ENCODE measurements around the gene NOP16. TPM values are rescaled to one million over a fixed set of nuclear protein-coding genes. Genes with fewer than 3 reads are reported as not detected.

Gene NOP16
- total and polyA plus RNA-seq, 2 of the 13 experiments (the other 11 are each of a cell fraction or from before 2014, with no cell fraction given), result 43.3 to 48.4 TPM

DNA sequence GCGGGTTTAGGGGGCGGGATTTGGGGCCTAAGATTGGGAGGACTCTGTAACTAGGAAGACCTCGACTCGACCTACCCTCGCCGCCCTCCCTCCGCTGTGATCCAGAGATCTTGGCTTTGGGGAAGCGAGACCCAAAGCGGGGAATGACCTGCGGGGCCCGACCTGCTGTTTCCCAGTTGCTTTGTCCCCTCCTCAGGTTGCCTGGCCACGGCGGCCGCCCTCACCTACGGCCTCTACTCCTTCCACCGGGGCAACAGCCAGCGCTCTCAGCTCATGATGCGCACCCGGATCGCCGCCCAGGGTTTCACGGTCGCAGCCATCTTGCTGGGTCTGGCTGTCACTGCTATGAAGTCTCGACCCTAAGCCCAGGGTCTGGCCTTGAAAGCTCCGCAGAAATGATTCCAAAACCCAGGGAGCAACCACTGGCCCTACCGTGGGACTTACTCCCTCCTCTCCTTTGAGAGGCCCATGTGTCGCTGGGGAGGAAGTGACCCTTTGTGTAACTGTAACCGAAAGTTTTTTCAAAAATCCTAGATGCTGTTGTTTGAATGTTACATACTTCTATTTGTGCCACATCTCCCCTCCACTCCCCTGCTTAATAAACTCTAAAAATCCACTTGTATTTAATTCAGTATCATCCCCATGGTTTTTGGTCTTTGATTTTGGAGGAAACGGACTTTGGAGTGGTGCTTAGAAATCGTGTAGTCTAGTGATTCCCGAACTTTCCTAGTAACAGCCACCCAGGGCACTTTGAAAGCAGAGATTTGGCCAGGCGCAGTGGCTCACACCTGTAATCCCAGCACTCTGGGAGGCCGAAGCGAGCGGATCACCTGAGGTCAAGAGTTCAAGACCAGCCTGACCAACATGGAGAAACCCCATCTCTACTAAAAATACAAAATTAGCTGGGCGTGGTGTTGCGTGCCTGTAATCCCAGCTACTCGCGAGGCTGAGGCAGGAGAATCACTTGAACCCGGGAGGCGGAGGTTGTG, 1.0 kb upstream of the NOP16 start (continued):
- no peak for TF ChIP-seq ZNF276 (CRISPR knock-in tag; IDR thresholded peaks at IDR 0.05; ENCODE audit: low read depth)
- no peak for TF ChIP-seq ZEB1 (IDR thresholded peaks at IDR 0.05; ENCODE audit: insufficient replicate concordance, low read depth)
- TF ChIP-seq, protein P1, sequence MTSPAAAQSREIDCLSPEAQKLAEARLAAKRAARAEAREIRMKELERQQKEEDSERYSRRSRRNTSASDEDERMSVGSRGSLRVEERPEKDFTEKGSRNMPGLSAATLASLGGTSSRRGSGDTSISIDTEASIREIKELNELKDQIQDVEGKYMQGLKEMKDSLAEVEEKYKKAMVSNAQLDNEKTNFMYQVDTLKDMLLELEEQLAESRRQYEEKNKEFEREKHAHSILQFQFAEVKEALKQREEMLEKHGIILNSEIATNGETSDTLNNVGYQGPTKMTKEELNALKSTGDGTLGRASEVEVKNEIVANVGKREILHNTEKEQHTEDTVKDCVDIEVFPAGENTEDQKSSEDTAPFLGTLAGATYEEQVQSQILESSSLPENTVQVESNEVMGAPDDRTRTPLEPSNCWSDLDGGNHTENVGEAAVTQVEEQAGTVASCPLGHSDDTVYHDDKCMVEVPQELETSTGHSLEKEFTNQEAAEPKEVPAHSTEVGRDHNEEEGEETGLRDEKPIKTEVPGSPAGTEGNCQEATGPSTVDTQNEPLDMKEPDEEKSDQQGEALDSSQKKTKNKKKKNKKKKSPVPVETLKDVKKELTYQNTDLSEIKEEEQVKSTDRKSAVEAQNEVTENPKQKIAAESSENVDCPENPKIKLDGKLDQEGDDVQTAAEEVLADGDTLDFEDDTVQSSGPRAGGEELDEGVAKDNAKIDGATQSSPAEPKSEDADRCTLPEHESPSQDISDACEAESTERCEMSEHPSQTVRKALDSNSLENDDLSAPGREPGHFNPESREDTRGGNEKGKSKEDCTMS (CRISPR knock-in tag; conservative IDR thresholded peaks at IDR 0.05), result no peak
- TF ChIP-seq SOX6 (IDR thresholded peaks at IDR 0.05), result no peak
- no peak for TF ChIP-seq SOX6 (CRISPR knock-in tag; IDR thresholded peaks at IDR 0.05)
- TF ChIP-seq ZNF782 (CRISPR knock-in tag; IDR thresholded peaks at IDR 0.05; ENCODE audit: borderline replicate concordance), result no peak
- no peak for TF ChIP-seq RBAK (CRISPR knock-in tag; IDR thresholded peaks at IDR 0.05)
- TF ChIP-seq HNF1B (CRISPR knock-in tag; IDR thresholded peaks at IDR 0.05), result no peak
- no peak for TF ChIP-seq HNRNPK (IDR thresholded peaks at IDR 0.05; ENCODE audit: low read depth, low read length, poor library complexity, severe bottlenecking)
- TF ChIP-seq CREBL2 (CRISPR knock-in tag; IDR thresholded peaks at IDR 0.05; ENCODE audit: borderline replicate concordance), result no peak
- TF ChIP-seq TIGD3 (CRISPR knock-in tag; IDR thresholded peaks at IDR 0.05; ENCODE audit: borderline replicate concordance), result no peak
- TF ChIP-seq, protein P2, sequence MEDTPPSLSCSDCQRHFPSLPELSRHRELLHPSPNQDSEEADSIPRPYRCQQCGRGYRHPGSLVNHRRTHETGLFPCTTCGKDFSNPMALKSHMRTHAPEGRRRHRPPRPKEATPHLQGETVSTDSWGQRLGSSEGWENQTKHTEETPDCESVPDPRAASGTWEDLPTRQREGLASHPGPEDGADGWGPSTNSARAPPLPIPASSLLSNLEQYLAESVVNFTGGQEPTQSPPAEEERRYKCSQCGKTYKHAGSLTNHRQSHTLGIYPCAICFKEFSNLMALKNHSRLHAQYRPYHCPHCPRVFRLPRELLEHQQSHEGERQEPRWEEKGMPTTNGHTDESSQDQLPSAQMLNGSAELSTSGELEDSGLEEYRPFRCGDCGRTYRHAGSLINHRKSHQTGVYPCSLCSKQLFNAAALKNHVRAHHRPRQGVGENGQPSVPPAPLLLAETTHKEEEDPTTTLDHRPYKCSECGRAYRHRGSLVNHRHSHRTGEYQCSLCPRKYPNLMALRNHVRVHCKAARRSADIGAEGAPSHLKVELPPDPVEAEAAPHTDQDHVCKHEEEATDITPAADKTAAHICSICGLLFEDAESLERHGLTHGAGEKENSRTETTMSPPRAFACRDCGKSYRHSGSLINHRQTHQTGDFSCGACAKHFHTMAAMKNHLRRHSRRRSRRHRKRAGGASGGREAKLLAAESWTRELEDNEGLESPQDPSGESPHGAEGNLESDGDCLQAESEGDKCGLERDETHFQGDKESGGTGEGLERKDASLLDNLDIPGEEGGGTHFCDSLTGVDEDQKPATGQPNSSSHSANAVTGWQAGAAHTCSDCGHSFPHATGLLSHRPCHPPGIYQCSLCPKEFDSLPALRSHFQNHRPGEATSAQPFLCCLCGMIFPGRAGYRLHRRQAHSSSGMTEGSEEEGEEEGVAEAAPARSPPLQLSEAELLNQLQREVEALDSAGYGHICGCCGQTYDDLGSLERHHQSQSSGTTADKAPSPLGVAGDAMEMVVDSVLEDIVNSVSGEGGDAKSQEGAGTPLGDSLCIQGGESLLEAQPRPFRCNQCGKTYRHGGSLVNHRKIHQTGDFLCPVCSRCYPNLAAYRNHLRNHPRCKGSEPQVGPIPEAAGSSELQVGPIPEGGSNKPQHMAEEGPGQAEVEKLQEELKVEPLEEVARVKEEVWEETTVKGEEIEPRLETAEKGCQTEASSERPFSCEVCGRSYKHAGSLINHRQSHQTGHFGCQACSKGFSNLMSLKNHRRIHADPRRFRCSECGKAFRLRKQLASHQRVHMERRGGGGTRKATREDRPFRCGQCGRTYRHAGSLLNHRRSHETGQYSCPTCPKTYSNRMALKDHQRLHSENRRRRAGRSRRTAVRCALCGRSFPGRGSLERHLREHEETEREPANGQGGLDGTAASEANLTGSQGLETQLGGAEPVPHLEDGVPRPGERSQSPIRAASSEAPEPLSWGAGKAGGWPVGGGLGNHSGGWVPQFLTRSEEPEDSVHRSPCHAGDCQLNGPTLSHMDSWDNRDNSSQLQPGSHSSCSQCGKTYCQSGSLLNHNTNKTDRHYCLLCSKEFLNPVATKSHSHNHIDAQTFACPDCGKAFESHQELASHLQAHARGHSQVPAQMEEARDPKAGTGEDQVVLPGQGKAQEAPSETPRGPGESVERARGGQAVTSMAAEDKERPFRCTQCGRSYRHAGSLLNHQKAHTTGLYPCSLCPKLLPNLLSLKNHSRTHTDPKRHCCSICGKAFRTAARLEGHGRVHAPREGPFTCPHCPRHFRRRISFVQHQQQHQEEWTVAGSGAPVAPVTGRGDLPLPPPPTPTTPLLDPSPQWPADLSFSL (CRISPR knock-in tag; IDR thresholded peaks at IDR 0.05), result no peak
